ENCODE data around the gene N4BP2L1. TPM values are rescaled to one million over a fixed set of nuclear protein-coding genes. Genes with fewer than 3 reads are reported as not detected.
"Not testable (repeated sequence)": the region's sequence is repeated elsewhere in the genome, so short reads cannot be mapped to it uniquely, and the experiment has no call there.

The N4BP2L1 gene
- total RNA-seq, 5 donors from 2014 or later (not counting 1 experiment from before 2014, with no cell fraction given), result 37.7 to 59.6 (median 44.0) TPM

- no peak for ATAC-seq (replicated peaks in 1 of 4)
- Mint-ChIP-seq H3K36me3 (peaks cover 23% of the 10 kb centered on the region), H3K4me3 (no peak overlapping the region), H3K9me3 (no peaks in the 10 kb centered on the region), H3K27me3 (no peaks in the 10 kb centered on the region), H3K27ac (no peak overlapping the region), H3K4me1 (no peaks in the 10 kb centered on the region)
- Histone ChIP-seq H3K27ac (ENCODE audit: low read length) (no peak overlapping the region), H3K4me3 (ENCODE audit: control insufficient read depth in 1 of 2, extremely low read depth in 1 of 2, low read length in 1 of 2) (no peak overlapping the region), H3K36me3 (ENCODE audit: control insufficient read depth in 2 of 2, extremely low read depth in 1 of 2, insufficient read depth in 1 of 2, low read length in 1 of 2) (no peaks in the 10 kb centered on the region), H3K9me3 (no peaks in the 10 kb centered on the region), H3K27me3 (replicated peaks in 1 of 2; ENCODE audit: control insufficient read depth in 2 of 2, extremely low read depth in 1 of 2, insufficient read depth in 2 of 2, low read length in 1 of 2) (no peaks in the 10 kb centered on the region), H3K4me1 (ENCODE audit: control insufficient read depth in 1 of 2, extremely low read depth in 1 of 2, insufficient read depth in 2 of 2, low read length in 2 of 2) (no peaks in the 10 kb centered on the region)
- no CpG with 5 or more reads among the region's 2 CpGs for WGBS (ENCODE audit: insufficient coverage)
- ChIA-PET CTCF (no interaction called here), POLR2A (no interaction called here)
- DNase-seq, result no peak
Measured at GRCh38 chr13:32370805-32371204, 57.1 kb downstream of the N4BP2L1 start.

- H3K4me3 ChIP-seq (ENCODE audit: control insufficient read depth in 1 of 2, extremely low read depth in 1 of 2, low read length in 1 of 2), result no peak overlapping the region
- WGBS (ENCODE audit: insufficient coverage), result no CpG with 5 or more reads among the region's 2 CpGs
- POLR2A ChIA-PET, result no interaction called here
- no peaks in the 10 kb centered on the region for H3K9me3 Mint-ChIP-seq
- H3K27ac Mint-ChIP-seq, result no peak overlapping the region
- DNase-seq, result no peak
- no peaks in the 10 kb centered on the region for H3K4me1 ChIP-seq (ENCODE audit: control insufficient read depth in 1 of 2, extremely low read depth in 1 of 2, insufficient read depth in 2 of 2, low read length in 2 of 2)
- CTCF ChIA-PET, result interaction anchor here in 1 of 2 donors (0.7 kb wide), 1 partner anchor 183 kb away, joined by 3 read pairs; no protein-coding TSS in a partner anchor
- ATAC-seq (replicated peaks in 1 of 4), result no peak
- H3K4me1 Mint-ChIP-seq, result no peaks in the 10 kb centered on the region
- H3K36me3 Mint-ChIP-seq, result peaks cover 3% of the 10 kb centered on the region
- no peaks in the 10 kb centered on the region for H3K9me3 ChIP-seq
- no peak overlapping the region for H3K27ac ChIP-seq (ENCODE audit: low read length)
- no peaks in the 10 kb centered on the region for H3K27me3 Mint-ChIP-seq
- no peaks in the 10 kb centered on the region for H3K36me3 ChIP-seq (ENCODE audit: control insufficient read depth in 2 of 2, extremely low read depth in 1 of 2, insufficient read depth in 1 of 2, low read length in 1 of 2)
- no peaks in the 10 kb centered on the region for H3K27me3 ChIP-seq (replicated peaks in 1 of 2; ENCODE audit: control insufficient read depth in 2 of 2, extremely low read depth in 1 of 2, insufficient read depth in 2 of 2, low read length in 1 of 2)
- H3K4me3 Mint-ChIP-seq, result no peak overlapping the region
Measured at GRCh38 chr13:32362574-32362973, 65.4 kb downstream of the N4BP2L1 start.

- not testable (repeated sequence) for H3K36me3 ChIP-seq (ENCODE audit: control insufficient read depth in 2 of 2, extremely low read depth in 1 of 2, insufficient read depth in 1 of 2, low read length in 1 of 2); H3K4me3 ChIP-seq (ENCODE audit: control insufficient read depth in 1 of 2, extremely low read depth in 1 of 2, low read length in 1 of 2); H3K4me3 Mint-ChIP-seq; H3K4me1 ChIP-seq (ENCODE audit: control insufficient read depth in 1 of 2, extremely low read depth in 1 of 2, insufficient read depth in 2 of 2, low read length in 2 of 2); DNase-seq; H3K36me3 Mint-ChIP-seq; ATAC-seq (replicated peaks in 1 of 4); H3K4me1 Mint-ChIP-seq; H3K9me3 ChIP-seq; H3K27ac ChIP-seq (ENCODE audit: low read length); H3K27ac Mint-ChIP-seq; H3K27me3 Mint-ChIP-seq; H3K9me3 Mint-ChIP-seq; H3K27me3 ChIP-seq (replicated peaks in 1 of 2; ENCODE audit: control insufficient read depth in 2 of 2, extremely low read depth in 1 of 2, insufficient read depth in 2 of 2, low read length in 1 of 2)
- CTCF ChIA-PET, result interaction anchor here in 1 of 2 donors (0.7 kb wide), 1 partner anchor 50 kb away, joined by 4 read pairs; no protein-coding TSS in a partner anchor
- 95% methylated on average over 4 of the region's 8 CpGs for WGBS (ENCODE audit: insufficient coverage)
- POLR2A ChIA-PET, result interaction anchor here in 1 of 2 donors (0.6 kb wide), 1 partner anchor 79 kb away, joined by 3 read pairs; no protein-coding TSS in a partner anchor
Measured at GRCh38 chr13:32355935-32356334, 72.0 kb downstream of the N4BP2L1 start.

GRCh38 chr13:32354040-32354439 is 73.9 kb downstream of the N4BP2L1 start:
- no peaks in the 10 kb centered on the region for H3K9me3 Mint-ChIP-seq
- DNase-seq, result no peak
- H3K4me3 ChIP-seq (ENCODE audit: control insufficient read depth in 1 of 2, extremely low read depth in 1 of 2, low read length in 1 of 2), result no peak overlapping the region
- peaks cover 13% of the 10 kb centered on the region for H3K36me3 Mint-ChIP-seq
- no peaks in the 10 kb centered on the region for H3K36me3 ChIP-seq (ENCODE audit: control insufficient read depth in 2 of 2, extremely low read depth in 1 of 2, insufficient read depth in 1 of 2, low read length in 1 of 2)
- H3K27ac ChIP-seq (ENCODE audit: low read length), result no peak overlapping the region
- WGBS (ENCODE audit: insufficient coverage), result no CpG with 5 or more reads among the region's 1 CpG
- no peak overlapping the region for H3K4me3 Mint-ChIP-seq
- no peak overlapping the region for H3K27ac Mint-ChIP-seq
- H3K27me3 ChIP-seq (replicated peaks in 1 of 2; ENCODE audit: control insufficient read depth in 2 of 2, extremely low read depth in 1 of 2, insufficient read depth in 2 of 2, low read length in 1 of 2), result no peaks in the 10 kb centered on the region
- CTCF ChIA-PET, result interaction anchor here (0.6 to 0.8 kb wide), 2 partner anchors 199 to 282 kb away, joined by 3 read pairs; no protein-coding TSS in a partner anchor
- POLR2A ChIA-PET, result no interaction called here
- H3K4me1 Mint-ChIP-seq, result peaks cover 0 to 2% (median 0%) of the 10 kb centered on the region in 3 donors
- no peaks in the 10 kb centered on the region for H3K27me3 Mint-ChIP-seq
- H3K9me3 ChIP-seq, result no peaks in the 10 kb centered on the region
- no peak for ATAC-seq (replicated peaks in 1 of 4)
- no peaks in the 10 kb centered on the region for H3K4me1 ChIP-seq (ENCODE audit: control insufficient read depth in 1 of 2, extremely low read depth in 1 of 2, insufficient read depth in 2 of 2, low read length in 2 of 2)

GRCh38 chr13:32350839-32351441 is 77.0 kb downstream of the N4BP2L1 start:
- peaks cover 17% of the 10 kb centered on the region for H3K36me3 Mint-ChIP-seq
- H3K4me1 ChIP-seq (ENCODE audit: control insufficient read depth in 1 of 2, extremely low read depth in 1 of 2, insufficient read depth in 2 of 2, low read length in 2 of 2); H3K27ac Mint-ChIP-seq; H3K27ac ChIP-seq (ENCODE audit: low read length); POLR2A ChIA-PET; H3K27me3 Mint-ChIP-seq; H3K27me3 ChIP-seq (replicated peaks in 1 of 2; ENCODE audit: control insufficient read depth in 2 of 2, extremely low read depth in 1 of 2, insufficient read depth in 2 of 2, low read length in 1 of 2); ATAC-seq (replicated peaks in 1 of 4); H3K36me3 ChIP-seq (ENCODE audit: control insufficient read depth in 2 of 2, extremely low read depth in 1 of 2, insufficient read depth in 1 of 2, low read length in 1 of 2); H3K9me3 Mint-ChIP-seq; H3K4me3 ChIP-seq (ENCODE audit: control insufficient read depth in 1 of 2, extremely low read depth in 1 of 2, low read length in 1 of 2); CTCF ChIA-PET; H3K4me3 Mint-ChIP-seq; DNase-seq; H3K4me1 Mint-ChIP-seq; H3K9me3 ChIP-seq: not testable (repeated sequence)
- WGBS (ENCODE audit: insufficient coverage), result 90% methylated on average over 7 of the region's 15 CpGs

Other genes with a start within 250 kb of the N4BP2L1 start
- gene ZAR1L, start 112.8 kb downstream of the N4BP2L1 start, total RNA-seq, result not detected
- gene BRCA2, start 112.6 kb downstream of the N4BP2L1 start, total RNA-seq, result 1 to 10 TPM; 2.2 to 4.7 (median 3.1) TPM
- gene N4BP2L2, start 110.7 kb upstream of the N4BP2L1 start, total RNA-seq, result 100 to 1,000 TPM; 200 to 241 (median 216) TPM
- gene PDS5B, start 158.3 kb upstream of the N4BP2L1 start, total RNA-seq, result 10 to 100 TPM; 45.4 to 48.5 (median 46.9) TPM

All from T-cell (primary cell).